ENCODE measurements around the gene CCDC54.

Gene CCDC54

GRCh38 chr3:107412376-107412775, 35.1 kb downstream of the CCDC54 start:
- no peak for TF ChIP-seq CTCF (IDR thresholded peaks at IDR 0.05; ENCODE audit: borderline replicate concordance, insufficient read depth, low read depth, low read length)
- H3K4me3 ChIP-seq (ENCODE audit: low read depth, low read length), result no peak overlapping the region

- H3K4me3 ChIP-seq (ENCODE audit: low read depth, low read length), result no peak overlapping the region
- no peak for TF ChIP-seq CTCF (IDR thresholded peaks at IDR 0.05; ENCODE audit: borderline replicate concordance, insufficient read depth, low read depth, low read length)
Observed at GRCh38 chr3:107413264-107413663, 36.0 kb downstream of the CCDC54 start.

GRCh38 chr3:107414325-107414964, 37.2 kb downstream of the CCDC54 start:
- TF ChIP-seq CTCF (IDR thresholded peaks at IDR 0.05; ENCODE audit: borderline replicate concordance, insufficient read depth, low read depth, low read length), result no peak
- no peak overlapping the region for H3K4me3 ChIP-seq (ENCODE audit: low read depth, low read length)

GRCh38 chr3:107416138-107416537, 38.9 kb downstream of the CCDC54 start:
- no peak for TF ChIP-seq CTCF (IDR thresholded peaks at IDR 0.05; ENCODE audit: borderline replicate concordance, insufficient read depth, low read depth, low read length)
- no peak overlapping the region for H3K4me3 ChIP-seq (ENCODE audit: low read depth, low read length)

GRCh38 chr3:107416886-107417285, 39.6 kb downstream of the CCDC54 start:
- TF ChIP-seq CTCF (IDR thresholded peaks at IDR 0.05; ENCODE audit: borderline replicate concordance, insufficient read depth, low read depth, low read length), result no peak
- H3K4me3 ChIP-seq (ENCODE audit: low read depth, low read length), result no peak overlapping the region

GRCh38 chr3:107421170-107421792, 44.0 kb downstream of the CCDC54 start:
- H3K4me3 ChIP-seq (ENCODE audit: low read depth, low read length), result no peak overlapping the region
- peak; percentile 34; the same call in 1 of the 2 replicates for TF ChIP-seq CTCF (IDR thresholded peaks at IDR 0.05; ENCODE audit: borderline replicate concordance, insufficient read depth, low read depth, low read length)

- TF ChIP-seq CTCF (IDR thresholded peaks at IDR 0.05; ENCODE audit: borderline replicate concordance, insufficient read depth, low read depth, low read length), result no peak
- no peak overlapping the region for H3K4me3 ChIP-seq (ENCODE audit: low read depth, low read length)
Observed at GRCh38 chr3:107421881-107422280, 44.6 kb downstream of the CCDC54 start.

All from GM12875 (cell line).